Liver (tissue), 9 donors: Measurements from ENCODE around the gene TPD52L1. TPM values are rescaled to one million over a fixed set of nuclear protein-coding genes. Genes with fewer than 3 reads are reported as not detected.

Experiments used
- DNase-seq: peaks from one replicate; pipeline ENCODE4 v3.0.0-alpha.2; 2017; ENCODE audit warnings: low spot score
- H3K27ac ChIP-seq, 2 donors: one replicate each; pipeline ENCODE4 v1.7.0; 2013; ENCODE audit warnings: inconsistent platforms in 2 of 2, low read length in 2 of 2, control low read depth in 1 of 2, low read depth in 1 of 2, mild to moderate bottlenecking in 1 of 2
- H3K27me3 ChIP-seq, 4 donors: one replicate each; pipeline versions ENCODE4 v1.6.1 to v1.7.0; 2013; ENCODE audit warnings: low read length in 3 of 4, inconsistent platforms in 1 of 4, mild to moderate bottlenecking in 1 of 4, moderate library complexity in 1 of 4; ENCODE audit not compliant: control insufficient read depth in 4 of 4, insufficient read depth in 4 of 4
- H3K36me3 ChIP-seq, 4 donors: one replicate each; pipeline versions ENCODE4 v1.6.1 to v1.7.0; 2013; ENCODE audit warnings: low read length in 3 of 4, mild to moderate bottlenecking in 3 of 4, low read depth in 1 of 4, moderate library complexity in 1 of 4; ENCODE audit not compliant: control insufficient read depth in 4 of 4, insufficient read depth in 3 of 4
- H3K4me1 ChIP-seq, 4 donors: one replicate each; pipeline versions ENCODE4 v1.6.1 to v1.7.0; 2013; ENCODE audit warnings: low read length in 3 of 4, mild to moderate bottlenecking in 3 of 4, moderate library complexity in 1 of 4; ENCODE audit not compliant: control insufficient read depth in 4 of 4, insufficient read depth in 4 of 4
- H3K4me3 ChIP-seq, 3 donors: one replicate each; pipeline versions ENCODE4 v1.6.1 to v1.7.0; 2013; ENCODE audit warnings: low read length in 3 of 3, control low read depth in 1 of 3, low read depth in 1 of 3, mild to moderate bottlenecking in 1 of 3
- H3K9ac ChIP-seq, 2 donors: one replicate each; pipeline ENCODE4 v1.7.0; 2013; ENCODE audit warnings: low read length in 2 of 2, mild to moderate bottlenecking in 2 of 2, moderate library complexity in 2 of 2, control low read depth in 1 of 2, low read depth in 1 of 2
- H3K9me3 ChIP-seq, 4 donors: one replicate each; pipeline versions ENCODE4 v1.6.1 to v1.7.0; 2013; ENCODE audit warnings: low read length in 3 of 4; ENCODE audit not compliant: control insufficient read depth in 4 of 4
- ATF3 ChIP-seq: IDR thresholded peaks from 2 replicates; pipeline ENCODE4 v1.6.1; 2016; ENCODE audit warnings: antibody characterized with exemption
- CTCF ChIP-seq: fragments of 150-350 bp; IDR thresholded peaks from 2 replicates; pipeline ENCODE4 v1.5.1; 2017; ENCODE audit warnings: improper control_type of control experiment, low read depth, low read length; ENCODE audit not compliant: missing input control
- EGR1 ChIP-seq, 2 donors: IDR thresholded peaks; 2 replicates each; pipeline ENCODE4 v1.6.1; 2016 to 2018; ENCODE audit warnings: antibody characterized with exemption in 2 of 2, low read depth in 2 of 2
- FOXA1 ChIP-seq: IDR thresholded peaks from 2 replicates; pipeline ENCODE4 v1.6.1; 2016; ENCODE audit warnings: antibody characterized with exemption
- FOXA2 ChIP-seq: IDR thresholded peaks from 2 replicates; pipeline ENCODE4 v1.6.1; 2016; ENCODE audit warnings: antibody characterized with exemption
- GABPA ChIP-seq, 2 donors: IDR thresholded peaks in 1 of 2; conservative IDR thresholded peaks in 1 of 2; 2 replicates each; pipeline ENCODE4 v1.6.1; 2016; ENCODE audit warnings: antibody characterized with exemption in 2 of 2, mild to moderate bottlenecking in 1 of 2, moderate library complexity in 1 of 2
- HNF4A ChIP-seq, 2 donors: conservative IDR thresholded peaks; 2 replicates each; pipeline ENCODE4 v1.6.1; 2016; ENCODE audit warnings: antibody characterized with exemption in 2 of 2, mild to moderate bottlenecking in 2 of 2
- HNF4G ChIP-seq: IDR thresholded peaks from 2 replicates; pipeline ENCODE4 v1.6.1; 2016; ENCODE audit warnings: antibody characterized with exemption
- JUND ChIP-seq, 2 donors: IDR thresholded peaks; 2 replicates each; pipeline ENCODE4 v1.6.1; 2016; ENCODE audit warnings: antibody characterized with exemption in 2 of 2
- MAX ChIP-seq: IDR thresholded peaks from 2 replicates; pipeline ENCODE4 v1.6.1; 2016; ENCODE audit warnings: antibody characterized with exemption
- NR2F2 ChIP-seq: IDR thresholded peaks from 2 replicates; pipeline ENCODE4 v1.6.1; 2016; ENCODE audit warnings: antibody characterized with exemption
- RAD21 ChIP-seq, 2 donors: IDR thresholded peaks; 2 replicates each; pipeline ENCODE4 v1.6.1; 2016; ENCODE audit warnings: antibody characterized with exemption in 2 of 2, mild to moderate bottlenecking in 2 of 2
- REST ChIP-seq: IDR thresholded peaks from 2 replicates; pipeline ENCODE4 v1.6.1; 2016; ENCODE audit warnings: antibody characterized with exemption, mild to moderate bottlenecking
- SP1 ChIP-seq: IDR thresholded peaks from 2 replicates; pipeline ENCODE4 v1.6.1; 2018; ENCODE audit warnings: antibody characterized with exemption, mild to moderate bottlenecking
- TAF1 ChIP-seq: conservative IDR thresholded peaks from 2 replicates; pipeline ENCODE4 v1.6.1; 2016; ENCODE audit warnings: antibody characterized with exemption, mild to moderate bottlenecking
- ZBTB33 ChIP-seq: IDR thresholded peaks from 2 replicates; pipeline ENCODE4 v1.6.1; 2016; ENCODE audit warnings: antibody characterized with exemption
- WGBS: extraction: QIAGEN DNeasy Blood & Tissue Kit; methylation state at CpG from one replicate; pipeline ENCODE4 v1.1.7; 2013; 5-methylcytosine and 5-hydroxymethylcytosine counted together
- polyA plus RNA-seq, 2 donors: library from polyadenylated mRNA; stranded (reverse) in 1 of 2; unstranded in 1 of 2; fragments of 200-250 nt in 1 of 2; fragments of >200 nt in 1 of 2; fragmentation: Nextera tagmentation in 1 of 2; extraction: Ambion mirVana in 1 of 2; gene quantifications; one replicate each; pipeline versions ENCODE4 v1.2.1 to v1.2.3, GENCODE V29; 2013 to 2015
- total RNA-seq, 2 donors: library from RNA; depleted of rRNA; stranded (reverse); fragments of >200 nt; gene quantifications; one replicate each; pipeline ENCODE4 v1.2.3, GENCODE V29; 2014
- donor health status: healthy.
- donor health status: healthy.
- donor health status: healthy.
- donor health status: healthy.
- donor health status: healthy.

The TPD52L1 gene
- total and polyA plus RNA-seq, 4 donors: 8.9 to 66.4 (median 56.6) TPM

- Histone ChIP-seq H3K4me1 (peaks cover 0 to 8% (median 6%) of the 10 kb centered on the region in 4 donors), H3K9ac (no peak overlapping the region), H3K27ac (no peak overlapping the region), H3K9me3 (no peaks in the 10 kb centered on the region), H3K27me3 (no peaks in the 10 kb centered on the region), H3K36me3 (no peaks in the 10 kb centered on the region), H3K4me3 (no peak overlapping the region)
- no peak for TF ChIP-seq SP1
- TF ChIP-seq ATF3: no peak
- TF ChIP-seq ZBTB33: no peak
- no peak for TF ChIP-seq NR2F2
- TF ChIP-seq GABPA (IDR thresholded peaks at IDR 0.05 in 1 of 2, conservative IDR thresholded peaks at IDR 0.05 in 1 of 2): no peak
- no peak for TF ChIP-seq MAX
- TF ChIP-seq RAD21 (IDR thresholded peaks at IDR 0.05): no peak
- TF ChIP-seq HNF4G: no peak
- TF ChIP-seq REST: no peak
- no peak for TF ChIP-seq CTCF
- TF ChIP-seq EGR1 (IDR thresholded peaks at IDR 0.05; ENCODE audit: low read depth in 2 of 2): no peak
- DNase-seq: no peak
- 93% methylated on average over 3 of the region's 3 CpGs for WGBS
Measured at GRCh38 chr6:125304970-125305660, 151.5 kb downstream of the TPD52L1 start.

- Histone ChIP-seq H3K9me3 (no peaks in the 10 kb centered on the region), H3K36me3 (no peaks in the 10 kb centered on the region), H3K9ac (no peak overlapping the region), H3K27ac (no peak overlapping the region), H3K4me1 (peaks cover 0 to 9% (median 5%) of the 10 kb centered on the region in 4 donors), H3K4me3 (no peak overlapping the region), H3K27me3 (no peaks in the 10 kb centered on the region)
- no peak for DNase-seq
- 90% methylated on average over 3 of the region's 3 CpGs for WGBS
- TF ChIP-seq REST (no peak), NR2F2 (no peak), HNF4G (no peak), FOXA2 (no peak), JUND (IDR thresholded peaks at IDR 0.05) (no peak), HNF4A (conservative IDR thresholded peaks at IDR 0.05) (no peak), GABPA (IDR thresholded peaks at IDR 0.05 in 1 of 2, conservative IDR thresholded peaks at IDR 0.05 in 1 of 2) (no peak), ZBTB33 (no peak), FOXA1 (no peak), SP1 (no peak), EGR1 (IDR thresholded peaks at IDR 0.05; ENCODE audit: low read depth in 2 of 2) (no peak), TAF1 (no peak), RAD21 (IDR thresholded peaks at IDR 0.05) (no peak)
Measured at GRCh38 chr6:125306756-125307149, 153.2 kb downstream of the TPD52L1 start.
